HL-60 (cell line): Measurements from ENCODE around the gene MMP8.

Source experiments
- GABPA ChIP-seq: IDR thresholded peaks from 2 replicates; pipeline ENCODE4 v1.6.1; 2012; ENCODE audit warnings: low read depth
- TF ChIP-seq, protein P1 (sequence below): IDR thresholded peaks from one replicate; pipeline ENCODE4 v1.5.1; 2011; ENCODE audit warnings: low read length, control low read depth, inconsistent platforms; ENCODE audit not compliant: insufficient read depth

DNA sequence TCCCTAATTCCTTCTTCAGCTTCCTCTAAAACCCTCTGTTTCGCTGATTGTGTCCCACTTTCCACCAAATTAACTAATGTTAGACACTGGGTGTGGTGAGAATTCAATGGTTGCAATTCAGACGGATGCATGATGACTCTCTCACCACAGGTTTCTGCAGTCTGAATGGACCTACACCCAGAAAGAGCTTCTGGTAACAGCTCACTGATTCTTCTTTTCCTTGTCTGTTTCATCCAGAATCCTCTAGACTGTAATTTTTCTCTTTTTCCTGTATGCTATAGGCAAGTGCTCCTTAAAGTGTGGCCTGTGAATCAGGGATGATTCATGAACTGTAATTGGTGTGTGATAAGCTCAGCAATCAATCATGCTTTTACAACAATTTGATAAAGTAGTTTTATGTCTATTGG is 37.6 kb upstream of the MMP8 start:
- TF ChIP-seq, protein P1, sequence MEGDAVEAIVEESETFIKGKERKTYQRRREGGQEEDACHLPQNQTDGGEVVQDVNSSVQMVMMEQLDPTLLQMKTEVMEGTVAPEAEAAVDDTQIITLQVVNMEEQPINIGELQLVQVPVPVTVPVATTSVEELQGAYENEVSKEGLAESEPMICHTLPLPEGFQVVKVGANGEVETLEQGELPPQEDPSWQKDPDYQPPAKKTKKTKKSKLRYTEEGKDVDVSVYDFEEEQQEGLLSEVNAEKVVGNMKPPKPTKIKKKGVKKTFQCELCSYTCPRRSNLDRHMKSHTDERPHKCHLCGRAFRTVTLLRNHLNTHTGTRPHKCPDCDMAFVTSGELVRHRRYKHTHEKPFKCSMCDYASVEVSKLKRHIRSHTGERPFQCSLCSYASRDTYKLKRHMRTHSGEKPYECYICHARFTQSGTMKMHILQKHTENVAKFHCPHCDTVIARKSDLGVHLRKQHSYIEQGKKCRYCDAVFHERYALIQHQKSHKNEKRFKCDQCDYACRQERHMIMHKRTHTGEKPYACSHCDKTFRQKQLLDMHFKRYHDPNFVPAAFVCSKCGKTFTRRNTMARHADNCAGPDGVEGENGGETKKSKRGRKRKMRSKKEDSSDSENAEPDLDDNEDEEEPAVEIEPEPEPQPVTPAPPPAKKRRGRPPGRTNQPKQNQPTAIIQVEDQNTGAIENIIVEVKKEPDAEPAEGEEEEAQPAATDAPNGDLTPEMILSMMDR, result no peak
- no peak for TF ChIP-seq GABPA
